Stimulated activated naive CD8-positive, alpha-beta T cell treated with anti-CD3 and anti-CD28 coated beads, Interleukin-15, Interleukin-2, amounts not matched to agents 100 ng/mL and 50 ng/mL, for 24 hours (primary cell): ENCODE measurements around the gene PRSS33.
A peak's percentile ranks its signal among the peaks of the same experiment; 100 is the strongest.

ENCODE experiments used
- H3K27ac Mint-ChIP-seq: one replicate; pipeline ENCODE4 v1.8.0; 2021; ENCODE audit warnings: mild to moderate bottlenecking, mixed read lengths
- H3K27me3 Mint-ChIP-seq: one replicate; pipeline ENCODE4 v1.8.0; 2021; ENCODE audit warnings: mixed read lengths
- H3K36me3 Mint-ChIP-seq: one replicate; pipeline ENCODE4 v1.8.0; 2021; ENCODE audit warnings: low read depth, mixed read lengths
- H3K4me1 Mint-ChIP-seq: one replicate; pipeline ENCODE4 v1.8.0; 2021; ENCODE audit warnings: low read depth, mixed read lengths
- H3K4me3 Mint-ChIP-seq: one replicate; pipeline ENCODE4 v1.8.0; 2021; ENCODE audit warnings: mild to moderate bottlenecking, mixed read lengths
- H3K9me3 Mint-ChIP-seq: one replicate; pipeline ENCODE4 v1.8.0; 2021; ENCODE audit warnings: mixed read lengths

Gene PRSS33

GRCh38 chr16:2791174-2791573 is 3.8 kb upstream of the PRSS33 start:
- H3K36me3 Mint-ChIP-seq = no peaks in the 10 kb centered on the region
- no peak overlapping the region for H3K27ac Mint-ChIP-seq
- H3K4me3 Mint-ChIP-seq = no peak overlapping the region
- H3K27me3 Mint-ChIP-seq = peaks cover 17% of the 10 kb centered on the region
- peaks cover 1% of the 10 kb centered on the region for H3K4me1 Mint-ChIP-seq
- no peaks in the 10 kb centered on the region for H3K9me3 Mint-ChIP-seq

- Mint-ChIP-seq H3K9me3 (no peaks in the 10 kb centered on the region), H3K27ac (no peak overlapping the region), H3K36me3 (no peaks in the 10 kb centered on the region), H3K4me1 (peaks cover 4% of the 10 kb centered on the region), H3K4me3 (no peak overlapping the region), H3K27me3 (peaks cover 17% of the 10 kb centered on the region)
Measured at GRCh38 chr16:2790631-2791030, 3.3 kb upstream of the PRSS33 start.

GRCh38 chr16:2787961-2788360 is 601 bp upstream of the PRSS33 start:
- H3K27ac Mint-ChIP-seq = no peak overlapping the region

GRCh38 chr16:2786826-2787151 is 571 bp downstream of the PRSS33 start:
- Mint-ChIP-seq H3K27me3 (peaks cover 11% of the 10 kb centered on the region), H3K4me3 (no peak overlapping the region), H3K4me1 (peaks cover 7% of the 10 kb centered on the region)

More at GRCh38 chr16:2787961-2788360, 601 bp upstream of the PRSS33 start:
- Mint-ChIP-seq H3K27me3 (peaks cover 13% of the 10 kb centered on the region), H3K4me3 (no peak overlapping the region), H3K4me1 (peaks cover 7% of the 10 kb centered on the region), H3K36me3 (no peaks in the 10 kb centered on the region), H3K9me3 (no peaks in the 10 kb centered on the region)

DNA sequence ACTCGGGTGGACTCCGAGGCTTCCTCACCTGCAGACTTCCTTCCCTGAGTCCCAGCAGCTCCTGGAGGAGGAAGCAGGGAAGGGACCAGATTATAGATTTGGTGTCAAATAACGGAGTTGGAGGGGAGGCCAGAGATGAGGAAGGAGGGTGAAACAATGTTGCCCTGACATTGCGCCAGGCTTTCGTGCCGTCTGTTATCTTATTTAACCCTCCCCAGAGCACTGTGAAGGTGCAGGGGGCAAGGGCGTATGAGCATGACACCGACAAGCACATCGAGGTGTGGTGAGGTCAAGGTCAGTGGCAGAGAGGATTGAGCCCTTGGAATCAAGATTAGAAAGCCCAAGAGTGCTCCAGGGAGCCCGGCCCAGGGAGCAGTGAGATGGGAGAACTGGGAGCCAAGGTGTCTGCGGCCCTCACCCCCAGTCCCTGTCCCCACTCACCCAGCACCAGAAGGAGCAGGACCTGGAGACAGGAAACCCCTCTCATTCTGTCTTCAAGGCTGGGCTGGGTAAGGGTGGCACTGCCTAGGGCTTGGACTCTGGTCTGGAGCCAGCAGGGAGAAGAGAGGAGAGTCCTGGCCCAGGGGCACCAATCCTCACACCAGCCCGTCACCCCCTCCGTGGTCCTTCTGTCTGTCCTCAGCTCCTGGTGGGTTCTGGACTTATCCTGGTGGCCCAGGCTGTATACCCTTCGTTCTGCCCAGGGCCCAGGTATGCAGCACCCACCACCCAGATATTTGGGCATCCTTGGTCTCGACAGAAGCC is 1.1 kb downstream of the PRSS33 start:
- no peaks in the 10 kb centered on the region for H3K9me3 Mint-ChIP-seq
- H3K4me3 Mint-ChIP-seq = peak overlapping the region; percentile 71

More at GRCh38 chr16:2786826-2787151, 571 bp downstream of the PRSS33 start:
- Mint-ChIP-seq H3K27ac (no peak overlapping the region), H3K36me3 (no peaks in the 10 kb centered on the region), H3K9me3 (no peaks in the 10 kb centered on the region)

DNA sequence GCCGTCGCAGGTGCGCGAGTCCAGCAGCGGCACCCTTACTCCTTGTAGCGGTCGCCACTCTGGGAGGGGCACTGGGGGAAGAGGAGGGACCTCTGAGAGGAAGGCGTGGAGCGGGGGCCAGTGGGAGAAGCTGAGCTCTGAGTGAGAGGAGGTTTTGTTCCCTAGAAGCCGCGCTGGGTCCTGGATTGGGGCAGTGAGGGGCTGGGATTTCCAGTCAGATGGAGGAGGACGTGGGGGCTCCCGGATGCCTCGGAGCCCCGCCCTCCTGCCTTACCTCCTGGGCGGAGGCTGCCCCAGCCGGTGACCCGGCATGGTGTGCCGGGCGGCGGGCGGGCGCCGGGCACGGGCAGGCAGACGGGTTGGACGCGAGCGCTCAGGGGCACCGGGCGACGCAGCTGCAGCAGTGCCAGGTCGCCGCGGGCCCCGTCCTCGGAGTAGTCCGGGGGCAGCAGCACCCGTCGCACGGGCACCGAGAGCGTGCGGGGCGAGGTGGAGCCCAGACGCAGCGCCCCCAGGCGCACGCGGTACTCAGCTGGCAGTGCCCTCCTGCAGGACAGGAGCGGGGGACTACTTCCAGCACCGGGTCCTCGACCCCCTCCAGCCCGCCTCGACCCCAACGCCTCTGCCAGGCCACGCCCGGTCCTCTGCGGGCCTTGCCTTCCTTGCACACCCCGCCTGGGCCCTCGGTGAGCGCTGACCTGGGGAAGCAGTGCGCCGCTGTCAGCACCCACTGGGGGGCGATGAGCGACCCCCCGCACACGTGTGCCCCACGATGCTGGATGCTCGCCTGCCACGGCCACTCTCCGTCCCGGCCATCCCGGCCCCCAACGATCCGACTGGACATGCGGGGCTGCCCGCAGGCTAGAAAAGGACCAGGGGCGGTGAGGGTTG is 2.0 kb downstream of the PRSS33 start:
- Mint-ChIP-seq H3K4me3 (peak overlapping the region; percentile 85), H3K36me3 (no peaks in the 10 kb centered on the region), H3K27ac (peak overlapping the region; percentile 94), H3K27me3 (peaks cover 7% of the 10 kb centered on the region), H3K4me1 (peaks cover 7% of the 10 kb centered on the region), H3K9me3 (no peaks in the 10 kb centered on the region)

More for the DNA sequence above, 1.1 kb downstream of the PRSS33 start:
- Mint-ChIP-seq H3K27ac (peak overlapping the region; percentile 58), H3K4me1 (peaks cover 7% of the 10 kb centered on the region), H3K27me3 (peaks cover 8% of the 10 kb centered on the region), H3K36me3 (no peaks in the 10 kb centered on the region)

- Mint-ChIP-seq H3K36me3 (no peaks in the 10 kb centered on the region), H3K27ac (peak overlapping the region; percentile 94), H3K9me3 (no peaks in the 10 kb centered on the region), H3K27me3 (peaks cover 2% of the 10 kb centered on the region), H3K4me3 (peak overlapping the region; percentile 85), H3K4me1 (peaks cover 7% of the 10 kb centered on the region)
Measured at GRCh38 chr16:2784358-2785100, 2.8 kb downstream of the PRSS33 start.

DNA sequence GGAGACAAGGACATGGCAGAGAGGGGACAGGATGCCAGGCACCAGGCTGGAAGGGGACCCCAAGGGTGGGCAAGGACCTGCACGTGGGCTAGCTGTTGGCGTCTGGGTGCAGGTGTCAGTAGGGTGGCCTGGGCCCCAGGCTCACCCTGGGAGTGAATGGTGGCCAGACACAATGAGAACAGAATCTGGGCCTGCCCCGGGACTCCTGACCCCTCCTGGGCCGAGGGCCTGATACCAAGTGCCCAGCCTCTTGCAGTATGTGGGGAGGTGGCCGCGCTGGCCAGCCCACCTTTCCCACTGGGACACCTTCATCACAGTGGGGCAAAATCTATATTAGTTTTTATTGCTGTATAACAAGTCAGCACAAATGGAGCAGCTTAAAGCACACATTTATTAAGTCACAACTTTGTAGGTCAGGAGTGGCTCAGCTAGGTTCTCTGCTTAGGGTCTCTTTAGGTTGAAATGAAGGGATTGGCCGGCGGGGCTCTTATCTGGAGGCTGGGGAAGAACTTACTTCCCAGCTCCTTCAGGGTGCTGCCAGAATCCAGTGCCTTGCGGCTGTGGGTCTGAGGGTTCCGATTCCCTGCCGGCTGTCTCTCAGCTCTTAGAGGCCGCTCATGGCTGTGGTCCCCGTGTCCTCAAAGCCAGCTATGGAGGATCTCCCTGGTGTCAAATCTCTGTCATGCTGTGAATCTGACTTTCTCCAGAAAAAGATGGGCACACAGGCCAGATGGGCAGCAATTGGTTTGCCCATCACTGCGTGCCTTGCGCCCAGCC is 3.6 kb downstream of the PRSS33 start:
- Mint-ChIP-seq H3K9me3 (no peaks in the 10 kb centered on the region), H3K27me3 (no peaks in the 10 kb centered on the region), H3K4me1 (peaks cover 9% of the 10 kb centered on the region), H3K4me3 (peak overlapping the region; percentile 17), H3K36me3 (no peaks in the 10 kb centered on the region), H3K27ac (no peak overlapping the region)

- H3K27me3 Mint-ChIP-seq = no peaks in the 10 kb centered on the region
- peaks cover 19% of the 10 kb centered on the region for H3K4me1 Mint-ChIP-seq
- H3K27ac Mint-ChIP-seq = peak overlapping the region; percentile 21
- peaks cover 6% of the 10 kb centered on the region for H3K36me3 Mint-ChIP-seq
- no peak overlapping the region for H3K4me3 Mint-ChIP-seq
- no peaks in the 10 kb centered on the region for H3K9me3 Mint-ChIP-seq
Measured at GRCh38 chr16:2782583-2783351, 4.6 kb downstream of the PRSS33 start.

DNA sequence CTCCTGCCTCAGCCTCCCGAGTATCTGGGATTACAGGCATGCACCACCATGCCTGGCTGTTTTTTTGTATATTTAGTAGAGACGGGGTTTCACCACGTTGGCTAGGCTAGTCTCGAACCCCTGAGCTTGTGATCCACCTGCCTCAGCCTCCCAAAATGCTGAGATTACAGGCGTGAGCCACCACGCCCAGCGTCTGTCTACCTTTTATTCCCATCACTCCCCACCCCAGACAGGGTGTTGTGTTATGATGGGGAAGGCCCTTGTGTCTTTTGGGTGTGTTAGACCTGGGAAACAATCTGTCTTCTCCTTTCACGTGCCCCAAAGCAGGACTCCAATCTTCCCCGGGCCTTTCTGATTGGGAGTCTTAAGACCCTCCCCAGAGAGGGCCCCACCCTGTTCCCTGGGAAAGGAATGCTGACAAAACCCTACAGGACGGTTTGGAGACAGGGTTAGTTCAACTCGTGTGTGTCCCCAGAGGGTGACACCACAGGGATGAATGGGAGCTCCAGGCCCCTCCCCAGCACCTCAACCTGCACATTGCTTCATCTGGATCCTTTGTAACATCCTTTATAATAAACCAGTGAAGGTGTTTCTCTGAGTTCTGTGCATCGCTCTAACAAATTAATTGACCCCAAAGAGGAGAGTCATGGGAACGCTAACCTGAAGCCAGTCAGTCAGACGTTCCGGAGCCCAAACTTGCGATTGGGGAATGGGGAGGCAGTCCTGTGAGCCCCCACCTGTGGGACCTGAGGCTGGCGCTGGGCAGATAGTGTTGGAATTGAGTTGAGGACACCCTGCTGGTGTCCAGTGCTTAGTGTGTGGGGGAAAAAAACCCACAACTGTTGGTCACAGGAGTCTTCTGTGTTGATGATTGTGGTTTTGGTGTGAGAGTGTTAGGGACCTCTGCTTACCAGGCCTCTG is 7.1 kb downstream of the PRSS33 start:
- Mint-ChIP-seq H3K4me3 (no peak overlapping the region), H3K27me3 (no peaks in the 10 kb centered on the region), H3K9me3 (no peaks in the 10 kb centered on the region), H3K27ac (peak overlapping the region; percentile 52), H3K4me1 (peaks cover 27% of the 10 kb centered on the region), H3K36me3 (peaks cover 12% of the 10 kb centered on the region)

DNA sequence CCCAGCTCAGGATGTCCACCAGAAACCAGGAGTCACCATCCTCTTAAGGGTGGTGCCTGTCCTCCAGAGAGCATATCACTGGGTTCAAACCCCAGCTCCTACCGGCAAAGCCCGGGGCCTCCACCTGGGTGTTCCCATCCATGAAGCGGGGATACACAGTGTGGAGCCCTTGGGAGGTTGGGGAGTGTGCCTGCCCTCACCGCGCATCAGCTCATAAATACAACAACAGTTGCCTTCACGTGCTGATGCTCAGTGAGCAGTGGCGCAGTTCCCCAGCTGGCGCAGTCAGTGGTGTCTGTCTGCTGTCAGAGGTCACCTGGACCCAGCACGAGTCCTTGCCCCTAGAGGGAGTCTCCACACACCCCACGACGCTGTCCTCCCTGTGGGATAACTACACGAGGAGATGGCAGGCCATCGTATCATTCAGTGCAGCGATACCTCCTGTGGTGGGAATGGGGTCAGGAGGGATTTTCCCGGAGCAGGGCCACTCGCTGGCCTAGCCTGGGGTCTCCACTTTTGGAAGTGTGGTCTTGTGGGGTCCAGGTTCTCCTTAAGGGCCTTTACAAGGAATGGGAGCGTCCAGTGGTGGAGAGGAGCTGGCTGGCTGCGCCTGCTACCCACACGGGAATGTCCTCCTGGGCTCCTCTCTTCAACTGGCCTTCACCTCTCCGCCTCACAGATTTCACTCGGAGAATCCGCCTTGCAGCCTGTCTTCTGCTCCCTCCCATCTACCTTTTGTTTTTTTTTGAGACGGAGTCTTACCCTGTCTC is 8.0 kb downstream of the PRSS33 start:
- Mint-ChIP-seq H3K4me3 (peak overlapping the region; percentile 95), H3K4me1 (peaks cover 25% of the 10 kb centered on the region), H3K27me3 (no peaks in the 10 kb centered on the region), H3K27ac (peak overlapping the region; percentile 97), H3K9me3 (no peaks in the 10 kb centered on the region), H3K36me3 (peaks cover 12% of the 10 kb centered on the region)

DNA sequence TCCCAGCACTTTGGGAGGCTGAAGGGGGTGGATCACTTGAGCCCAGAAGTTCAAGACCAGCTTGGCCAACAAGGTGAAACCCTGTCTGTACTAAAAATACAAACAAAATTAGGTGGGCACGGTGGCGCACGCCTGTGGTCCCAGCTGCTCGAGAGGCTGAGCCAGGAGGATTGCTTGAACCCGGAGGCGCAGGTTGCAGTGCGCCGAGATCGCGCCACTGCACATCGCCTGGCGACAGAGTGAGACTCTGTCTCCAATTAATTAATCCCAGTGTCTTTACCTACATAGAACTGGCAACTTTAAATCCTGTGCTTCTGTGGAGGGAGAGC is 8.8 kb downstream of the PRSS33 start:
- Mint-ChIP-seq H3K9me3 (no peaks in the 10 kb centered on the region), H3K36me3 (peaks cover 14% of the 10 kb centered on the region), H3K4me3 (peak overlapping the region; percentile 95), H3K4me1 (peaks cover 25% of the 10 kb centered on the region), H3K27me3 (no peaks in the 10 kb centered on the region), H3K27ac (peak overlapping the region; percentile 97)
